K562 treated with DMSO at 1 percent for 48 hours (cell line): Measurements from ENCODE around the gene TWNK. TPM values are rescaled to one million over a fixed set of nuclear protein-coding genes. Genes with fewer than 3 reads are reported as not detected.

ENCODE experiments used
- total RNA-seq: library from RNA; unstranded; fragments of 300-600 nt; gene quantifications from 2 replicates; pipeline ENCODE4 v1.2.3, GENCODE V29; 2022; ENCODE audit warnings: low replicate concordance; ENCODE audit errors: extremely low read depth

TWNK gene
- not detected in 2 replicates for total RNA-seq

DNA sequence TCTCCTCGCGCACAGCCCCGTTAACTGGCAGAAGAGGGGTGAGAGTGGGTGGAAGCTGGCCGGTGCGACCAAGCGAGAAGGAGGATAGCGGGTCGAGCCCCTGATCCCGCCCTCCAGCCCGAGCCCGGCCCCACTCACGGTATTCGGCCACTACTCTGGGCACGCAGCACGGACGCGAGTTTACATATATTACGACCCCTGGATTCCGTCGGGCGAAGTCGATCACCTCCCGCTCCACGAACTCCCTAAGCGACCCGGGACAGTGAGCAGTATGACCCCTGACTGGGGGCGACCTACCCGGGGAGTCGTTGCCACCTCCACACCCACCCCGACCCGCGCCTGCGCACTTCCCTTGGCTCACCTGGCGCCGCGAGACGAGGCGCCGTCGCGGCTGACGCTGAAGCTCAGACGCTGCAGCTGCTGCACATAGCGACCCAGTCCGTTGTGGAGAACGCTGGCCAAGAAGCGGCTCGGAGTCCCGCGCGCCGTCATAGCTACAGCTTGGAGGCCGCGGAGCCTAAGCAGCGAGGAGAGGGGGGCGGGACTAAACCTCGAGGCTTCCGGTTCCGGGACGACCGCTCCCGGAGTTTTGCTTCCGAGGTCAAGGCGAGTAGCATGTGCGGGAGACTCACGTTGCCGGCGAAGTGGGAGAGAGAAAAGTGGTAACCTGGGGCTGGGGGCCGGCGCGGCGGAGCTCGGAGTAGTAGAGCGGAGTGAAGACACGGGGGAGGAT, at the start of gene TWNK, which contains the start of gene MRPL43:
Gene TWNK, plus strand, starts transcription at position 592 of the 733 bp plus-strand sequence. CDS start 668 bp downstream, outside the sequence.
Gene MRPL43, minus strand, starts transcription at position 546 of the 733 bp plus-strand sequence. Its CDS starts 54 bp downstream, at position 492.

DNA sequence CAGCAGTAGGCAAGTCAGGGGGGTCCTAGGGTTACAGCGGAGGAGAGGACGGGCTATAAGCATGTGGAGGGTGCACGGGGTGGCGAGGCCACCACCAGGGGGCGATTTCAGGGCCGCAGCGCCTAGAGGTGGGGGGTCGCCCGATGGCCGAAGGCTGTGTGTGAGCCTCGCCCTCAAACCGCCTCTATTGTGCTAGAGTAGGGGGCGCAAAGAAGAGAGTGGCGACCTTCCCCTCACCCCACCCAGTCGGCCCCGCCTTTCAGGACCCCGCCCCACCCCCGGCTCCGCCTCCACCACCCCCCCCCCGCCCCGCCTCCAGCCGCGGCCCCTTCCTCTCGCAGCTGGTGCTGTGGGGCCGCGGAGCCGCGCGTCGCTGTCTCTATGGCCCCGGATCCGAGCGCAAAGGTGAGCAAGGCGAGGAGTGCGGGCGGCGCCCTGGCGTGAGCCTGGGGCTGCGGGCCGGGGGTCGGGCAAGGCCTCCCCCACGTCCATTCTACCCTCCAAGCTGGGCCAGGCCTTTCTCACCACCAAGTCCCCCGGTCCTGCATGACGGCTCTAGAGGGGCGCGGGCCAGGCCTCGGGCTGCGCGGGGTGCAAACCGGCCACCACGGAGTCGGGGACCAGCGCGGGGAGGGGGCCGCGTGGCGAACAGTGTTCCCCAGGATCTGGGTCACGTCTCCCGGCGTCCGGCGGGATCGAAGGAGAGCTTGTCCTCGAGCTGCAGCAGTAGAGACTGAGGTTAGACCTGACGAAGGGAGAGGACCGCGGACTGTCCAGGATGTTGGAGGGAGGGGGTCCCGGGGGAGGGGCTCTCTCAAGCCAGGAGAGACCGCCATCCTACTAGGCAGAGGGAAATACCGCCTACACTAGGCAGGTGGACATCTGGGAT, 17.9 kb upstream of the TWNK start, which contains the start of gene SEMA4G:
Gene SEMA4G, plus strand, starts transcription at position 318 of the 889 bp plus-strand sequence. CDS start 3,409 bp downstream, outside the sequence.

DNA sequence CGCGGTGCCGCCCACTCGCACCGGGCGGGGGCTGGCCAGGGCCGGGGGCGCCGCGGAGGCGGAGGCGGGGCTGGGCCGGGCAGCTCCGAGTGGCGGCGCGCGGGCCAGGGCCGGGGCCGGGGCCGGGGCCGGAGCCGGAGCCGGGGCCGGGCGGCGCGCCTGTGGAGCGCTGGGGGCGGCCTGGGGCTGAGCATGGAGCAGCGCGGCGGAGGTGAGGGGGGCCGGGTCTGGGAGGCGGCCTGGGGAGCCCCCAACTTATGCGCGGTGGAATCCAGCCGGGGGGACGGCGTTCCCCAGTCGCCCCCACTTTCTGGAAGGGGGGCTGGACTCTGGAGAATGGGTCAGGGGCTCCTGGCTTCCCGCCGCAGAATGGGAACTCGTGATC, 12.4 kb downstream of the TWNK start, which contains the start of gene LZTS2:
Gene LZTS2, plus strand, starts transcription at position 67 of the 385 bp plus-strand sequence. CDS start 2,731 bp downstream, outside the sequence.

DNA sequence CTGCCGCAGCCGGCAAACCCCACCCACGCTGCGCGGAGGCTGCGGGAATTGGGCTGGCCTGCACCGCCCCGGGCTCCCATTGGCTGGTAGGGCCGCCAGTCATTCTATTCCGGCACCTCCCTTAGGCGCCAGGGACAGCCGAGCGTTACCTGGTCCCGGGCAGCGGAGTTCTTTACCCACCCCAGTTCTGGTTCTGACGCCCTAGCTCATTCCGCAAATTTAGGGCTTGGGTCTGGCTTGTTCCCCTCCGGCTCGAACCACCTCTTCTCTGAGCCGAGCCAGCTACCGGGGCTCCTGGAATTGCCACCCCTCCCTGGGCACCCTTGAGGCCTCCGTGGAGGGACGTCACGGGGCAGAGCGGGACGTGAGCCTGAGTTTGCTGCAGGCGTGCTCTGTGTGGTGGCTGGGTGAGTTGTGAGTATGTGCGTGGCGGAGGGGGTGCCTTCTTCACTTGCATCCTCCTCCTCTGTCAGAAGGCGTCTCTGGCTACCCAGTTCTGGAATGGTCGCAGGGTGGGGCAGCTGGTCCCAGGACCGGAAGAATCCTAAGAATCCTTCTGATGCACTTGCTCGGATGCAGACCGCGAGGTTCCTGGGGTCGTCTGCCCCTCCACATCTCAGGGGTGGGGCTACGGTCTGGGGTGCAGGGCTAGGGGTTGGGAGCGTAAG, 43.9 kb downstream of the TWNK start, which contains the start of the genes PDZD7 and SFXN3:
Gene PDZD7, minus strand, starts transcription at position 2 of the 668 bp plus-strand sequence. CDS start 910 bp downstream, outside the sequence.
Gene SFXN3, plus strand, starts transcription at position 107 of the 668 bp plus-strand sequence. CDS start 3,461 bp downstream, outside the sequence.

Other genes starting within 250 kb of the TWNK start
- not detected in 2 replicates for gene PAX2, start 242.0 kb upstream of the TWNK start, total RNA-seq
- not detected in 2 replicates for gene SLF2, start 74.6 kb upstream of the TWNK start, total RNA-seq
- gene SEMA4G, start 18.0 kb upstream of the TWNK start, total RNA-seq, result not detected in 2 replicates
- not detected in 2 replicates for gene MRPL43, start within 50 bp of the TWNK start, total RNA-seq
- not detected in 2 replicates for gene LZTS2, start 12.3 kb downstream of the TWNK start, total RNA-seq
- gene PDZD7, start 43.6 kb downstream of the TWNK start, total RNA-seq, result not detected in 2 replicates
- gene SFXN3, start 43.7 kb downstream of the TWNK start, total RNA-seq, result not detected in 2 replicates
- not detected in 2 replicates for gene KAZALD1, start 74.4 kb downstream of the TWNK start, total RNA-seq
- gene TLX1, start 143.8 kb downstream of the TWNK start, total RNA-seq, result not detected in 2 replicates
- not detected in 2 replicates for gene LBX1, start 241.9 kb downstream of the TWNK start, total RNA-seq